ENCODE data around the gene CDR2.
"Not testable (repeated sequence)": the region's sequence is repeated elsewhere in the genome, so short reads cannot be mapped to it uniquely, and the experiment has no call there.

Gene CDR2

GRCh38 chr16:22353933-22354541, 20.4 kb downstream of the CDR2 start:
- in situ Hi-C loops (cut with MboI; ENCODE audit: low sequenced_read_pairs, unreplicated experiment): no loop called here
- TF ChIP-seq CTCF (IDR thresholded peaks at IDR 0.05; ENCODE audit: borderline replicate concordance, control extremely low read depth, extremely low read depth, insufficient read depth, missing control alignments): no peak
- no peak for DNase-seq (ENCODE audit: low spot score)

- no peak for TF ChIP-seq CTCF (IDR thresholded peaks at IDR 0.05; ENCODE audit: borderline replicate concordance, control extremely low read depth, extremely low read depth, insufficient read depth, missing control alignments)
- in situ Hi-C loops (cut with MboI; ENCODE audit: low sequenced_read_pairs, unreplicated experiment): no loop called here
- no peak for DNase-seq (ENCODE audit: low spot score)
These were observed 21.1 kb downstream of the CDR2 start for GRCh38 chr16:22353191-22353919.

GRCh38 chr16:22352723-22353122, 21.7 kb downstream of the CDR2 start:
- in situ Hi-C loops (cut with MboI; ENCODE audit: low sequenced_read_pairs, unreplicated experiment): no loop called here
- DNase-seq (ENCODE audit: low spot score): no peak
- no peak for TF ChIP-seq CTCF (IDR thresholded peaks at IDR 0.05; ENCODE audit: borderline replicate concordance, control extremely low read depth, extremely low read depth, insufficient read depth, missing control alignments)

- no peak for DNase-seq (ENCODE audit: low spot score)
- in situ Hi-C loops (cut with MboI; ENCODE audit: low sequenced_read_pairs, unreplicated experiment): no loop called here
- no peak for TF ChIP-seq CTCF (IDR thresholded peaks at IDR 0.05; ENCODE audit: borderline replicate concordance, control extremely low read depth, extremely low read depth, insufficient read depth, missing control alignments)
These were observed 22.3 kb downstream of the CDR2 start for GRCh38 chr16:22352140-22352539.

- in situ Hi-C loops (cut with MboI; ENCODE audit: low sequenced_read_pairs, unreplicated experiment); DNase-seq (ENCODE audit: low spot score): not testable (repeated sequence)
These were observed 23.4 kb downstream of the CDR2 start for GRCh38 chr16:22351017-22351416.

- TF ChIP-seq CTCF (IDR thresholded peaks at IDR 0.05; ENCODE audit: borderline replicate concordance, control extremely low read depth, extremely low read depth, insufficient read depth, missing control alignments): no peak
- in situ Hi-C loops (cut with MboI; ENCODE audit: low sequenced_read_pairs, unreplicated experiment): loop anchor here (25.0 kb wide), 1 partner anchor 1161 kb away; no protein-coding TSS in a partner anchor
- no peak for DNase-seq (ENCODE audit: low spot score)
These were observed 26.1 kb downstream of the CDR2 start for GRCh38 chr16:22348291-22348690.

GRCh38 chr16:22347100-22347820, 27.2 kb downstream of the CDR2 start:
- DNase-seq (ENCODE audit: low spot score): no peak
- no peak for TF ChIP-seq CTCF (IDR thresholded peaks at IDR 0.05; ENCODE audit: borderline replicate concordance, control extremely low read depth, extremely low read depth, insufficient read depth, missing control alignments)
- in situ Hi-C loops (cut with MboI; ENCODE audit: low sequenced_read_pairs, unreplicated experiment): loop anchor here (25.0 kb wide), 1 partner anchor 1160 kb away; no protein-coding TSS in a partner anchor
